Activated CD8-positive, alpha-beta memory T cell treated with anti-CD3 and anti-CD28 coated beads for 48 hours (primary cell): ENCODE data around the gene SUGCT.

Experiments
- DNase-seq, 3 experiments: peaks; one replicate each; pipeline ENCODE4 v3.0.0-alpha.2; 2020; ENCODE audit warnings: low read depth in 2 of 3, low spot score in 2 of 3

Gene SUGCT

GRCh38 chr7:40760293-40760964 is 625.6 kb downstream of the SUGCT start:
- DNase-seq, result no peak

- DNase-seq, result no peak
Observed at GRCh38 chr7:40760987-40761386, 626.2 kb downstream of the SUGCT start.

DNA sequence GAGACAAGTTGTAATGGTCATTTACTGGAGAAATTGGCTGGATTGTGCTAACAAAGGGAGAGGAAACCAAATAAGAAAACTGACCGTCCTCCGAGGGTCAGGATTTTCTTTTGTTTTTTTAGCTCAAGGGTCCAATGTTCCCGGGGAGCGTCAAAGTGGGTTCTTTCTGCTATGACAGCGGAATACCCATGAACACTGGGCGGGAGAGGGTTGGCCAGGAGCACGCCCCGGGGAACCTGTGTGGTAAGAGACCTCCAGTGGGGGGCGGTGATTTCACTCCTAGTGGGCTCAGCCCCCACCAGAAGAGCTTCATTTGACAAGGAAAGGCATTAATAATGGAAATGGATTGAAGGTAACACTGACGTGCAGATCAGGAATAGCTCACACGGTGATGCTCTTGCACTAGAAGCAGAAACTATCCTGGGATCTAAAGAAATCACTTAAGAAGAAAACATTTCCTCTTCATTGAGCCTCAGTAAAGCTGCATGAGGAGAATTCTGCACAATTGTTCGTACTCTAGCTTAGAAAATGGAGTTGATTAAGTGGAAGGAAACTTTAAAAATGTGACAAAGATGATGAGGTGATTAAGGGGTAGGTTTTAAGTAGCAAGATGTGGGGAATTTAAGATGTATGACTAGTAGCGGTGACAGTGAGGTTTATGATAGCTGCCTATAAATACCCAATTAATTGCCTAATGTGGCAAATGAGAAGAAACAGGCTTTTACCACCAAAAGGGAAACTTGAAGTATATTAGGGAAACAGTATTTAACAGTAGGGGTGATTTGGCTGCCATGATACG is 627.2 kb downstream of the SUGCT start:
- DNase-seq, result no peak

DNA sequence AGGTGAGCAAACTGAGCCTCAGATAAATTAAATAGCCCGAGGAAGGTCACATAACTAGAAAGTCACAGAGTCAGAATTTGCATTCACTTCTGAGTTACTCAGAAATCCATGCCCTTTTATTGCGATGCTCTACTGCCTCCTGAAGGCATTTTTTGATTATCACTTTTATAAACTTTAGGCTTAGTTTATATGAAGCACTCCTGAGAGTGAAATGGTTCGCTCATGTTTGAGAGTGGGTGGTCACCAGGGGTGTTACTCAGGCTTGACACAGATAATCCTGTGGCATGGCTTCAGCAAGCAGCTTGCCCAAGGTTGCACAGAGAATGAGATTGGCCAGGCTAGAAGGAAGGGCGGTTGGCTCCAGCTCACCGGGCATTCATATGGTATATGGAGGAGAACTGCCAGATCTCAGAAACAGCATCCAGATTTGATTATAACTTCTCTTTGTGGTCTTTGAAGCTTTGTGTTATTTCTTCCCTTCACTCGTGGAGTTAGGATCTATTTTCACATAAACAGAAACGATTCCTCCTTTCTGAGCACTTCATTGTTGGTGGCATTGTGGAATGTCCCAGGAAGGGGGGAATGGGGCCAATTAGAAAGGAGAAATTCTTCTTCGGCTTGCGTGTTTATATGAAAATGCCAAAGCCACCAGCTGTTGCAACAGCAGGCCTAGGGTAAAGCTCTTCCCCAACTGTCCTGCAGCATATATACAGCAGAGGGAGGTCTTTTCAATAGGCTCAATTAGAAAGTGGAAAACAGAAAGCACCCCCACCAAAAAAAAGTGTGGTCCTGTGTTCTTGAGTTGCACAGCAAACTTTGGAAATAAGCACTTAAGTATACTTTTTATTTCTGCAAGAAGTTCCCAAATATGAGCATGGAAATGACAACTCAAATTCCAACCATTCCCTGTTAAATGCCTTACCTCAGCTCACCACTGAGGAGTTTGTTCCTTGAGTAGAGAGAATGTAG is 628.8 kb downstream of the SUGCT start:
- DNase-seq, result no peak

GRCh38 chr7:40765639-40766038 is 630.8 kb downstream of the SUGCT start:
- DNase-seq, result no peak

GRCh38 chr7:40772096-40772495 is 637.3 kb downstream of the SUGCT start:
- no peak for DNase-seq

- DNase-seq, result no peak
Observed at GRCh38 chr7:40773656-40774055, 638.9 kb downstream of the SUGCT start.

DNA sequence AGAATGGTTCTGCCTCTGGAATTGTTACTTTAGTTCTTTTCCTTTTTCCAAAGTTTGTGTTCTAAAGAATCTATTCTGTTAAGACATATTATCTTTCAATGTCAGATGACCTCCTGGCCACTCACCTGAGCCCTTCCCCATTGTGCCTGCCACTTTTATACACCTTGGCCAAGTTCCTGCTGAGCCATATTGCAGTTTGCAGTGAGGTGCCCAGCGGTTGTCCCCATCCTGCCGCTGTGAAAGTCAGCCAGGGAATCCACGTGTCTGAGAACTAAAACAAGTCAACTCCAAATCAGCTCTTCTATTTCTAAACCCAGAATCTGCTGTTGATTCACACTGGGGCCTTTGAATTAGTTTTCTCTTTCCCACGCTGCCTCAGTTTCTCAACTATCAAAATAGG is 641.1 kb downstream of the SUGCT start:
- no peak for DNase-seq

DNA sequence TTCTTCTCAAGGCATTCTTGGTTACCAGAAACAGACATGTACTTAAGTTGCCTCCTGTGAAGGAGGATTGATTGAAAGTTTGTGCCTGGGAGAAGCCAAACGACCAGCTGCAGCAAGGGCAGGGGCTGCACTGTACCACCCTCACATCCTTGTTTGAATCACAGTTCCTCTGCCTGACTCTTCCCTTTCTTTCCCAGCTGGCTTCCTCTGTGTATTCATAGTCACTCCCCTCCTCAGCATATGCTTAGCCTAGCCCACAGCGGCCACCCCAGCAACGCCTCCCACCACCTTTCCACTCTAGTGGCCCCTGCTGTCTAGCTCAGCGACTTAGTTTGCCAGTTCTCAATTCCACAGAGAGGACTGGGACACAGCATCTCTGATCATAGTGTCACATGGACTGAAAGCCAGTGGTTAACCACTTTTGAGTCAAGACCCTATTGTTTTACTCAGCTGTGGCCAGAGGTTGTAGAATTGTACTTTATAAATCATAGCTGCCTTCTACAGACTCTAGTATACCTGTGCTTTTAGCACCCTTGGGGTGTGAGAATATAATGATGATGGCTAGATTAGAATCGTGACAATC is 643.0 kb downstream of the SUGCT start:
- DNase-seq, result no peak

DNA sequence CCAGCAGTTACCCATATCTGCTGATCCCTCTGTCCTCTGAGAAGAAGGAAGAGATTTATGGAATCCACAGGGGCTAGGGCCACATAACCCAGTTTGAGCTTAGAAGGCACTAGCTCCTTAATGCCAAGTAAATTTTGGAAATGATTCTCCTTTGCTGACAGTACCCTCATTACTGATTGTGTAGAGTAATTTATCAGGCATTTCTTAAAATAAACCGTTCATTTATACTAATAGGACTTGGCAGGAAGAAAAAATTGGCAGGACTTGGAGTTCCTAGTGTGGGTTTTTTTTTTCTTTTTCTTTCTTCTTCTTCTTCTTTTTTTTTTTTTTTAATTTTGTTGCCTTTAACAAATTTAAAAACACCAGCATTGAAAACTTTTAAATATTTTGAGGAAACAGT is 645.7 kb downstream of the SUGCT start:
- no peak for DNase-seq

GRCh38 chr7:40782836-40783235 is 648.0 kb downstream of the SUGCT start:
- DNase-seq, result no peak

GRCh38 chr7:40784176-40784575 is 649.4 kb downstream of the SUGCT start:
- no peak for DNase-seq

GRCh38 chr7:40786909-40787308 is 652.1 kb downstream of the SUGCT start:
- no peak for DNase-seq

DNA sequence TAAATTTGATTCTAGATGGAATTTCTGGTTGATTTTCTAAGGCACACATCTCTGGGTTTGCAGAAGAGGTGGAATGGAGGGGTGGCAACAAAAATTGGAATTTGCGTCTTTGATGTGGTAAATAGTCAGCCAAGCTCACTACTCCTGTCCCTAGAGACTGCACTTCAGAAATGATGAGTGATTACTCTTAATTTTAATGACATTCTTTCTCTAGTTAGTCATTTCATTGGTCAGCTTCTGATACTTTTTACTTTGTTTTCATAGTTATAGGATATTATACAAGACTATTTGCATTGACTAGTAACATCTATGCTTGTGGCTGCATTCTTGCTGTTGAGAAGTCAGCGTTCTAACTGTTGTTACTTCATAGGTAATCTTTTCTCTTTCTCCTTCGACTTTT is 658.3 kb downstream of the SUGCT start:
- DNase-seq, result no peak

DNA sequence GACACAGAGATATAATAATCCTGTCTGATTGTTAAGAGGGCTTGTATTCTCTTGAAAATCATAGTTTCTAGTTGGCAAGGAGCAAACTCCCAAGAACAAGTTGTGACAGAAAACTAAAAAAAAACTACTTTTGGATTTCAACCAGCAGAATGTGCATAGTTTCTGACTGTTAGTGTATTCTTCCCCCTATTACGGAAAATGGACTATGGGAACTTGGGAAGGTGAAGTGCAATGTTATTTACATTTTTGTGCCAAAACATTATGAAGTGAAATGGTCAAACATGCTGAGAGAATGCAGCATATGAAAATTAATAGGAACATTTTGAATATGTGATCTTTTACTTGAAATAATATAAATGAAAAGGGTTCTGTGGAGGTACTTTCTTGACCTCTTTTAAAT is 660.8 kb downstream of the SUGCT start:
- DNase-seq, result no peak

GRCh38 chr7:40796723-40797122 is 661.9 kb downstream of the SUGCT start:
- DNase-seq, result no peak

- no peak for DNase-seq
Observed at GRCh38 chr7:40798613-40799012, 663.8 kb downstream of the SUGCT start.

DNA sequence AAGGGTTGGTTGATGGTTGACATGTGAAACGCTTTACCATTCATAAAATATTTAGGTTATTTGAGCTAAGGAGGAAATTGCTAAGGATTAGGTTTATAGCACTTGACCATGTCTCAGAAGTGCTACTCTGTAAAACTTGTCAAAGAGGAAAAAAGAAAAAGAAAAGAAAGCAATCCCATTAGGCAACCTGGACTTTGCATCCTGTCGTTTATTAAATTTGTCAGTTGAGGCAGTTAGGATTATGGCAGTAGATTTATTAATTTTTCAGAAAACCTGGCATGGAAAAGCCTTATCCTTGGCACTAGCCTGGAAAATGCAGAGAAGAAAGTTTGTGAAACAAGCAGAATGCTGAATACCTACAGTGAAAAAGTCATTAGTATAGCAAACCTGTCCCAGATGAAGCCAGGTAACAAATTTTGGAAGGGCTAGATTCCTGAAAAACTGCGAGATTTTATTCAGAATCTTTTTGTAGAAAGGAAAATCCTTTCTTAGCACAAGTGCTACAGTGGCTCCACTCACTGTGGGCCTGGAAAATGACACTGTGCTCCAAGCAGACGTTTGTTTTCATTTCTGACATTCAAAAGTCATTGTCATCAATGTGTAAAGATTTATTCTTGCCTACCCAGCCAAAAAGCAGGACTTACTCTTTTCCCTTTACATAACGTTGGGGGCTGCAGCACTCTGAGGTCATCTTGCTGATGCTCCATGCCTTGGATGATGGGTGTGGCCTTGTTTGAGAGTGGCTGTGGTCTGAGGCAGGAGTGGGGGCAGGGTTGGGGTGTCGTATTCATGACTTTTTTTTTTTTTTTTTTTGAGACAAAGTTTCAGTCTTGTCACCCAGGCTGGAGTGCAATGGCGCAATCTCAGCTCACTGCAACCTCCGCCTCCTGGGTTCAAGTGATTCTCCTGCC is 664.9 kb downstream of the SUGCT start:
- no peak for DNase-seq

DNA sequence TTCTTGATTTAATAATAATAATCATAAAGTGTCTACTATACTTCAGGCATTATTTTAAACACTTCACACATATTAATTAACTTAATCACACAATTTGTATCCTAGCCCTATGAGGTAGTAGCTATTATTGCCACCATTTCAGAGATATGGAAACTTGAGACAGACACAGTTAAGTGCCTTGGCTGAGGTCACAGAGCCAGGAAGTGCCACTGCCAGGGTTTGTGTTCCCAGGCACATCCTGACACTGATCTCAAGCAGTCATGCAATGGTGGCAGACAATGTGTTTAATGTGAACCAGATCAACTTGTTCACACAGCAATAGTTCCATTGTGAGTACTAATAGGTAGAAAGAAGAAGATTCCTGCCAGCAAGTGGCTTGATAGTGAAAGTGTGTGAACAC is 666.0 kb downstream of the SUGCT start:
- no peak for DNase-seq

- no peak for DNase-seq
Observed at GRCh38 chr7:40802497-40802896, 667.7 kb downstream of the SUGCT start.
